Caco-2 (cell line): ENCODE results near the gene NKAIN2. TPM values are rescaled to one million over a fixed set of nuclear protein-coding genes. Genes with fewer than 3 reads are reported as not detected.

Experiments
- BruUV-seq: library from RNA; stranded (reverse); fragments of 400-500 nt; replicated peaks from 2 replicates; lab custom pipeline; 2021; lab: Mats Ljungman, UMichigan
- CTCF ChIA-PET: fragments of 300-600 bp; sonication (Branson Sonifier 250); formaldehyde crosslinking; loops from one replicate; lab custom pipeline; 2022; ENCODE audit warnings: antibody characterized with exemption; lab: Charles Lee
- POLR2A ChIA-PET: fragments of 300-600 bp; sonication (Branson Sonifier 250); formaldehyde crosslinking; loops from one replicate; lab custom pipeline; 2022; ENCODE audit warnings: antibody characterized with exemption; lab: Charles Lee
- DNase-seq, 2 experiments: peaks; one replicate each; pipeline versions ENCODE4 v3.0.0 to v3.0.0-alpha.2; 2020 to 2022
- H3K27me3 ChIP-seq: replicated peaks from 2 replicates; pipeline ENCODE4 v1.6.0; 2011; ENCODE audit warnings: low read length; ENCODE audit not compliant: control insufficient read depth, insufficient read depth
- H3K36me3 ChIP-seq: 2 replicates; pipeline ENCODE4 v1.5.1; 2011; ENCODE audit warnings: low read length; ENCODE audit not compliant: control insufficient read depth, insufficient read depth
- H3K4me1 ChIP-seq: fragments of 250-450 bp; sonication (Bioruptor Pico); 2 replicates; pipeline ENCODE4 v1.5.1; 2020; ENCODE audit warnings: mild to moderate bottlenecking
- H3K4me3 ChIP-seq: 2 replicates; pipeline ENCODE4 v1.5.1; 2011; ENCODE audit warnings: low read depth, mild to moderate bottlenecking, control low read depth, low read length
- H3K9me3 ChIP-seq: fragments of 250-450 bp; sonication (Bioruptor Pico); 2 replicates; pipeline ENCODE4 v1.5.1; 2020; ENCODE audit warnings: mild to moderate bottlenecking, moderate library complexity
- H3K27ac Mint-ChIP-seq: one replicate; pipeline ENCODE4 v1.8.0; 2022; ENCODE audit warnings: mixed read lengths; ENCODE audit not compliant: unreplicated experiment
- H3K27me3 Mint-ChIP-seq: one replicate; pipeline ENCODE4 v1.8.0; 2022; ENCODE audit warnings: mixed read lengths; ENCODE audit not compliant: insufficient read depth, unreplicated experiment
- H3K36me3 Mint-ChIP-seq: one replicate; pipeline ENCODE4 v1.8.0; 2022; ENCODE audit warnings: mild to moderate bottlenecking, mixed read lengths; ENCODE audit not compliant: insufficient read depth, unreplicated experiment
- H3K4me1 Mint-ChIP-seq: one replicate; pipeline ENCODE4 v1.8.0; 2022; ENCODE audit warnings: low read depth, mixed read lengths; ENCODE audit not compliant: unreplicated experiment
- H3K4me3 Mint-ChIP-seq: one replicate; pipeline ENCODE4 v1.8.0; 2022; ENCODE audit warnings: mild to moderate bottlenecking, moderate library complexity, mixed read lengths; ENCODE audit not compliant: unreplicated experiment
- H3K9me3 Mint-ChIP-seq: one replicate; pipeline ENCODE4 v1.8.0; 2022; ENCODE audit warnings: mixed read lengths; ENCODE audit not compliant: unreplicated experiment
- intact Hi-C: fragments of 100-400 bp; cut with micrococcal nuclease; formaldehyde crosslinking; loops from one replicate; pipeline ENCODE4 v1.10.0; 2022; ENCODE audit not compliant: unreplicated experiment
- total RNA-seq: library from RNA; stranded (reverse); gene quantifications from 2 replicates; pipeline ENCODE4 v1.2.3, GENCODE V29; 2022
- TF ChIP-seq, protein P1 (sequence below), 2 experiments: fragments of 200-600 bp in 1 of 2; IDR thresholded peaks; 1 replicate in 1 of 2; 2 replicates in 1 of 2; pipeline versions ENCODE4 v1.5.1 to v1.8.0; 2011 to 2022; ENCODE audit warnings: antibody characterized with exemption in 1 of 2, control low read depth in 1 of 2, inconsistent platforms in 1 of 2, low read depth in 1 of 2, low read length in 1 of 2, mild to moderate bottlenecking in 1 of 2, moderate library complexity in 1 of 2; ENCODE audit not compliant: insufficient read depth in 1 of 2, severe bottlenecking in 1 of 2, unreplicated experiment in 1 of 2

NKAIN2 gene
- total RNA-seq, 1 experiment from 2014 or later = not detected

DNA sequence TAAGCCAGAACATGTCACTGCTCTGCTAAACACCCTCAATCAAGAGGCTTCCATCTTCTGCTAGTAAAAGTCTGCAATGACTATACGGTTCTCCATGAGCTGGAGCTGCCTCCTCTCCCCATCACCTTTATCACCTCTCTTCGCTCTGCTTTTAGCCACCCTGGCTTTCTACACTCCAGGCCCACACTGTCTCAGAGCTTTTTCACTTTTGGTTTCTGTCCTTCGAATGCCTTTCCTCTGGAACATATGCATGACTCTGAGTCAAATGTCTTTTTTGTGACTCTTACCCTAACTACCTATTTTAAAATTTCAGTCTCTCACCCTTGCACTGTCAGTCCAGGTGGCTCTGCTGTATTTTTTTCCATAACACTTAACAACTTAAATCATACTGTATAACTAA lies 633.1 kb downstream of the NKAIN2 start:
- CTCF ChIA-PET = no interaction called here
- intact Hi-C loops = no loop called here
- H3K9me3 Mint-ChIP-seq = no peaks in the 10 kb centered on the region

GRCh38 chr6:124438546-124439065 lies 634.9 kb downstream of the NKAIN2 start:
- Histone ChIP-seq H3K4me3 (no peak overlapping the region), H3K27me3 (no peaks in the 10 kb centered on the region), H3K9me3 (no peaks in the 10 kb centered on the region), H3K36me3 (no peaks in the 10 kb centered on the region), H3K4me1 (no peaks in the 10 kb centered on the region)
- Mint-ChIP-seq H3K9me3 (no peaks in the 10 kb centered on the region), H3K36me3 (no peaks in the 10 kb centered on the region), H3K4me3 (no peak overlapping the region), H3K4me1 (no peaks in the 10 kb centered on the region), H3K27ac (no peak overlapping the region), H3K27me3 (no peaks in the 10 kb centered on the region)
- no peak for DNase-seq
- TF ChIP-seq, protein P1, sequence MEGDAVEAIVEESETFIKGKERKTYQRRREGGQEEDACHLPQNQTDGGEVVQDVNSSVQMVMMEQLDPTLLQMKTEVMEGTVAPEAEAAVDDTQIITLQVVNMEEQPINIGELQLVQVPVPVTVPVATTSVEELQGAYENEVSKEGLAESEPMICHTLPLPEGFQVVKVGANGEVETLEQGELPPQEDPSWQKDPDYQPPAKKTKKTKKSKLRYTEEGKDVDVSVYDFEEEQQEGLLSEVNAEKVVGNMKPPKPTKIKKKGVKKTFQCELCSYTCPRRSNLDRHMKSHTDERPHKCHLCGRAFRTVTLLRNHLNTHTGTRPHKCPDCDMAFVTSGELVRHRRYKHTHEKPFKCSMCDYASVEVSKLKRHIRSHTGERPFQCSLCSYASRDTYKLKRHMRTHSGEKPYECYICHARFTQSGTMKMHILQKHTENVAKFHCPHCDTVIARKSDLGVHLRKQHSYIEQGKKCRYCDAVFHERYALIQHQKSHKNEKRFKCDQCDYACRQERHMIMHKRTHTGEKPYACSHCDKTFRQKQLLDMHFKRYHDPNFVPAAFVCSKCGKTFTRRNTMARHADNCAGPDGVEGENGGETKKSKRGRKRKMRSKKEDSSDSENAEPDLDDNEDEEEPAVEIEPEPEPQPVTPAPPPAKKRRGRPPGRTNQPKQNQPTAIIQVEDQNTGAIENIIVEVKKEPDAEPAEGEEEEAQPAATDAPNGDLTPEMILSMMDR (IDR thresholded peaks at IDR 0.05; ENCODE audit: insufficient read depth in 1 of 2, low read depth in 1 of 2, low read length in 1 of 2, severe bottlenecking in 1 of 2, unreplicated experiment in 1 of 2) = no peak
- BruUV-seq = no TSS peak
- POLR2A ChIA-PET = no interaction called here
- CTCF ChIA-PET = no interaction called here
- intact Hi-C loops = no loop called here

More for the DNA sequence above, 633.1 kb downstream of the NKAIN2 start:
- Mint-ChIP-seq H3K4me3 (no peak overlapping the region), H3K4me1 (no peaks in the 10 kb centered on the region), H3K27me3 (no peaks in the 10 kb centered on the region), H3K36me3 (no peaks in the 10 kb centered on the region), H3K27ac (no peak overlapping the region)
- Histone ChIP-seq H3K27me3 (no peaks in the 10 kb centered on the region), H3K9me3 (no peaks in the 10 kb centered on the region), H3K36me3 (no peaks in the 10 kb centered on the region), H3K4me3 (no peak overlapping the region), H3K4me1 (no peaks in the 10 kb centered on the region)
- DNase-seq = no peak
- TF ChIP-seq, protein P1 (IDR thresholded peaks at IDR 0.05; ENCODE audit: insufficient read depth in 1 of 2, low read depth in 1 of 2, low read length in 1 of 2, severe bottlenecking in 1 of 2, unreplicated experiment in 1 of 2) = no peak
- BruUV-seq = no TSS peak
- POLR2A ChIA-PET = no interaction called here

- Mint-ChIP-seq H3K27ac (no peak overlapping the region), H3K9me3 (no peaks in the 10 kb centered on the region), H3K27me3 (no peaks in the 10 kb centered on the region), H3K4me1 (no peaks in the 10 kb centered on the region), H3K36me3 (no peaks in the 10 kb centered on the region), H3K4me3 (no peak overlapping the region)
- Histone ChIP-seq H3K27me3 (no peaks in the 10 kb centered on the region), H3K36me3 (no peaks in the 10 kb centered on the region), H3K4me1 (no peaks in the 10 kb centered on the region), H3K9me3 (no peaks in the 10 kb centered on the region), H3K4me3 (no peak overlapping the region)
- BruUV-seq = no TSS peak
- ChIA-PET CTCF (no interaction called here), POLR2A (no interaction called here)
- intact Hi-C loops = no loop called here
- TF ChIP-seq, protein P1 (IDR thresholded peaks at IDR 0.05; ENCODE audit: insufficient read depth in 1 of 2, low read depth in 1 of 2, low read length in 1 of 2, severe bottlenecking in 1 of 2, unreplicated experiment in 1 of 2) = no peak
- no peak for DNase-seq
These were observed 637.8 kb downstream of the NKAIN2 start for GRCh38 chr6:124441450-124441849.
